ENCODE data around the gene TRIM71. TPM values are rescaled to one million over a fixed set of nuclear protein-coding genes. Genes with fewer than 3 reads are reported as not detected.

Gene TRIM71
- total RNA-seq, 4 donors from 2014 or later: under 0.01 to 0.59 (median 0.32) TPM

GRCh38 chr3:32866533-32866932 is 48.7 kb downstream of the TRIM71 start:
- 94 to 97% methylated on average over 5 of the region's 5 CpGs for WGBS, 2 donors
- TF ChIP-seq CTCF (IDR thresholded peaks at IDR 0.05) (no peak), POLR2A (IDR thresholded peaks at IDR 0.05) (no peak), EP300 (IDR thresholded peaks at IDR 0.05) (no peak)
- peaks cover 0 to 7% (median 0%) of the 10 kb centered on the region in 4 donors for H3K4me1 ChIP-seq

GRCh38 chr3:32867954-32868353 is 50.2 kb downstream of the TRIM71 start:
- no peak for TF ChIP-seq POLR2A (IDR thresholded peaks at IDR 0.05)
- TF ChIP-seq CTCF (IDR thresholded peaks at IDR 0.05): no peak
- TF ChIP-seq EP300 (IDR thresholded peaks at IDR 0.05): no peak
- H3K27ac ChIP-seq: no peak overlapping the region
- no peak overlapping the region for H3K4me3 ChIP-seq
- no peak for DNase-seq (ENCODE audit: low spot score in 2 of 2)
- no peaks in the 10 kb centered on the region for H3K9me3 ChIP-seq
- WGBS, 2 donors: 77 to 80% methylated on average over 5 of the region's 5 CpGs
- no peaks in the 10 kb centered on the region for H3K27me3 ChIP-seq
- no peaks in the 10 kb centered on the region for H3K36me3 ChIP-seq
- H3K4me1 ChIP-seq: peaks cover 0 to 15% (median 0%) of the 10 kb centered on the region in 4 donors

More at GRCh38 chr3:32866533-32866932, 48.7 kb downstream of the TRIM71 start:
- H3K4me3 ChIP-seq: no peak overlapping the region
- no peak overlapping the region for H3K27ac ChIP-seq
- no peaks in the 10 kb centered on the region for H3K9me3 ChIP-seq
- DNase-seq (ENCODE audit: low spot score in 2 of 2): no peak
- H3K27me3 ChIP-seq: no peaks in the 10 kb centered on the region
- H3K36me3 ChIP-seq: no peaks in the 10 kb centered on the region

- no peaks in the 10 kb centered on the region for H3K27me3 ChIP-seq
- no peaks in the 10 kb centered on the region for H3K9me3 ChIP-seq
- H3K36me3 ChIP-seq: no peaks in the 10 kb centered on the region
- H3K4me1 ChIP-seq: peaks cover 0 to 24% (median 0%) of the 10 kb centered on the region in 4 donors
- no peak for TF ChIP-seq POLR2A (IDR thresholded peaks at IDR 0.05)
- TF ChIP-seq CTCF (IDR thresholded peaks at IDR 0.05): no peak
- no peak for TF ChIP-seq EP300 (IDR thresholded peaks at IDR 0.05)
- H3K4me3 ChIP-seq: no peak overlapping the region
- no peak for DNase-seq (ENCODE audit: low spot score in 2 of 2)
- 79 to 81% methylated on average over 7 of the region's 7 CpGs for WGBS, 2 donors
- no peak overlapping the region for H3K27ac ChIP-seq
Measured at GRCh38 chr3:32868719-32869512, 51.1 kb downstream of the TRIM71 start.

- no peak for TF ChIP-seq CTCF (IDR thresholded peaks at IDR 0.05)
- no peak for TF ChIP-seq POLR2A (IDR thresholded peaks at IDR 0.05)
- TF ChIP-seq EP300 (IDR thresholded peaks at IDR 0.05): no peak
- Histone ChIP-seq H3K4me3 (no peak overlapping the region), H3K4me1 (peaks cover 0 to 26% (median 0%) of the 10 kb centered on the region in 4 donors), H3K27ac (no peak overlapping the region), H3K9me3 (no peaks in the 10 kb centered on the region), H3K27me3 (no peaks in the 10 kb centered on the region), H3K36me3 (no peaks in the 10 kb centered on the region)
- 67 to 75% methylated on average over 15 of the region's 15 CpGs for WGBS, 2 donors
- DNase-seq (ENCODE audit: low spot score in 2 of 2): no peak
Measured at GRCh38 chr3:32869513-32870047, 51.8 kb downstream of the TRIM71 start.
